Measurements from ENCODE around the gene DDRGK1.

DNA sequence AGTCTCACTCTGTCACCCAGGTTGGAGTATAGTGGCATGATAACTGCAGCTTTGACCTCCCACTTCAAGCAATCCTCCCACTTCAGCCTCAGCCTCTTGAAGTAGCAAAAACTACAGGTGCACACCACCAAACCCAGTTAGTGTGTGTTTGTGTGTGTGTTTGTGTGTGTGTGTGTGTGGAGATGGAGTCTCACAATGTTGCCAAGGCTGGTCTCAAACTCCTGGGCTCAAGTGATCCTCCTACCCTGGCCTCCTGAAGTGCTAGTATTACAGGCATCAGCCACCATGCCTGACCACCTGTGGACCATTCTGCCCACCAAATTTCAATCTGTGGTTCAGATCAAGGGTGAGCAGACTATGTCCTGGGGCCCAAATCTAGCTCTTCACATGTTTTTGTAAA is 53.6 kb downstream of the DDRGK1 start:
- TF ChIP-seq SUZ12 (IDR thresholded peaks at IDR 0.05; ENCODE audit: extremely low read depth, insufficient read depth, insufficient read length) (no peak), YY1 (IDR thresholded peaks at IDR 0.05; ENCODE audit: insufficient read depth, insufficient read length) (no peak), ZNF274 (IDR thresholded peaks at IDR 0.05; ENCODE audit: low read depth, low read length) (no peak)
